ENCODE data around the gene PSME2.

The PSME2 gene

GRCh38 chr14:24162093-24162492 is 15.7 kb upstream of the PSME2 start:
- TF ChIP-seq, protein P1, sequence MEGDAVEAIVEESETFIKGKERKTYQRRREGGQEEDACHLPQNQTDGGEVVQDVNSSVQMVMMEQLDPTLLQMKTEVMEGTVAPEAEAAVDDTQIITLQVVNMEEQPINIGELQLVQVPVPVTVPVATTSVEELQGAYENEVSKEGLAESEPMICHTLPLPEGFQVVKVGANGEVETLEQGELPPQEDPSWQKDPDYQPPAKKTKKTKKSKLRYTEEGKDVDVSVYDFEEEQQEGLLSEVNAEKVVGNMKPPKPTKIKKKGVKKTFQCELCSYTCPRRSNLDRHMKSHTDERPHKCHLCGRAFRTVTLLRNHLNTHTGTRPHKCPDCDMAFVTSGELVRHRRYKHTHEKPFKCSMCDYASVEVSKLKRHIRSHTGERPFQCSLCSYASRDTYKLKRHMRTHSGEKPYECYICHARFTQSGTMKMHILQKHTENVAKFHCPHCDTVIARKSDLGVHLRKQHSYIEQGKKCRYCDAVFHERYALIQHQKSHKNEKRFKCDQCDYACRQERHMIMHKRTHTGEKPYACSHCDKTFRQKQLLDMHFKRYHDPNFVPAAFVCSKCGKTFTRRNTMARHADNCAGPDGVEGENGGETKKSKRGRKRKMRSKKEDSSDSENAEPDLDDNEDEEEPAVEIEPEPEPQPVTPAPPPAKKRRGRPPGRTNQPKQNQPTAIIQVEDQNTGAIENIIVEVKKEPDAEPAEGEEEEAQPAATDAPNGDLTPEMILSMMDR (IDR thresholded peaks at IDR 0.05) = no peak
- peaks cover 57 to 79% (median 60%) of the 10 kb centered on the region in 3 donors for H3K36me3 ChIP-seq
- no peak for DNase-seq

DNA sequence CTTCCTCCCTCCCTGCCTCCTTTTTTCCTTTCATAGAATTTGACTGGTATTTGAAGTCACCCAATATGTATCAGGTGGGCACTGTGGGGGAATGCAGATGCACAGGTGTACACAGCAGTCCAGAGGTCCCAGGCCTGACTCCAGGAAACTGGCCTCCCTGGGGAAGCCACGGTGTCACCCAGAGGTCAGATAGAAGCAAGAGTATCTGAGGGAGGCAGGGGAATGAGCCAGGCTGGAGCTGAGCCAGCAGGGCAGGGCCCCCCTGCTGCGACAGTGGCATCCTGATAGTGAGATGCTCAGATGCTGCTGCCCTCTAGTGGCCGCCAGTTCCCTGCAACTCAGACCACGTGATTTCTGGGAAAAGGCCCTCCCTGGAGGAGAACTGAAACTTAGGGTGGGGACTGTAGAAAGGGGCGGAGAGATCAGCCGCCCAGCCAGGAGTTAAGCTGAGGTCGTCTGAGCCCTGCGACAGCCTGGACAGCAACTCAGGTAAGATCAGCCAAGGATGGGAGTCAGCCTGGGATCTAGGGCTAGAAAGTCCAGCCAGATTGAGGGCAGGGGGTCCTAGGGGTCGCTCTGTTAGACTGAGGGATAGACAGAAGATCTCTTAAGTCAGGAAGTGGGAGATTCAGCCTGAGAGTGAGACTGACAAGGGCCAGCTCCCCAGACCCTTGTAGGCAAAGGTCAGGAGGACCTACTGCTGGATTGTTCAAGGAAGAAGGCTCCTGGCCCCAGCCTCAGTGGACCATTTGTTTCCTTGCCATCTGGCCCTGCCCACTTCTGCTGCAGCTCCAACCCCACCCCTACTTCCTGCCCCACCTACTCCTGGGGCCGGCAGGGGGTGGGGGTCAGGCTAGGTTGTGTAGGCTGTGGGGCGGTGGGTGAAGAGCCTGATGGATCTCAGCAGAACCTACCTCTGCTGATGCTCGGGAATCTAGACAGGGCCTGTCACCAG is 14.7 kb upstream of the PSME2 start, which contains the start of gene IRF9:
Gene IRF9, plus strand, starts transcription at position 416 of the 955 bp plus-strand sequence. CDS start 880 bp downstream, outside the sequence.
- H3K27me3 ChIP-seq = no peaks in the 10 kb centered on the region
- H3K27ac ChIP-seq = peak within 1 kb of the TSS; percentile 84 to 93
- intact Hi-C loops (cut with DNase I; ENCODE audit: low total_unique reads) = no loop called here
- H3K4me3 ChIP-seq = peak within 1 kb of the TSS; percentile 69 to 72
- H3K4me1 ChIP-seq = peaks cover 0 to 37% (median 28%) of the 10 kb centered on the region in 4 donors
- peak; percentile 96 to 98 for DNase-seq
- TF ChIP-seq, protein P1 (IDR thresholded peaks at IDR 0.05) = peak; percentile 89 to 97
- H3K9me3 ChIP-seq = no peaks in the 10 kb centered on the region
- H3K36me3 ChIP-seq = peaks cover 59 to 79% (median 60%) of the 10 kb centered on the region in 3 donors

More at GRCh38 chr14:24162093-24162492, 15.7 kb upstream of the PSME2 start:
- H3K27ac ChIP-seq = peak overlapping the region; percentile 84 to 93
- H3K4me3 ChIP-seq = peak overlapping the region; percentile 69 to 72
- no peaks in the 10 kb centered on the region for H3K9me3 ChIP-seq
- intact Hi-C loops (cut with DNase I; ENCODE audit: low total_unique reads) = no loop called here
- H3K27me3 ChIP-seq = no peaks in the 10 kb centered on the region
- peaks cover 0 to 37% (median 28%) of the 10 kb centered on the region in 4 donors for H3K4me1 ChIP-seq

DNA sequence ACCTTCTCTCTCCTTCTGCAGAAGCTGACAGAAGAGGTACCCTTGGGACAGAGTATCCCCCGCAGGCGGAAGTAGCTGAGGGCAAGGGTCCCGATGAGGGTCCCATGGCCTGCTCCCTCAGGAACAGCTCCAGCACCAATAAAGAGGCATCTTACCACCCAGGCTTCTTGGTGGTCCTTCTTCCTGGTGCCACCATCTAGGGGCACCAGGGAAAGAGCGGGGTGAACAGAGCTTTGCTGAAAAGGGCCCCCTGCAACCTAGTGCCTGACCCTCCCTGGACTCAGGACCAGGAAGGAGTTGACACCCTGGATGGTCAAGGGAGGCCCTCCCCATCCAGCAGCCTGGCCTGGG is 14.1 kb upstream of the PSME2 start:
- Histone ChIP-seq H3K4me1 (peaks cover 0 to 37% (median 28%) of the 10 kb centered on the region in 4 donors), H3K27ac (peak overlapping the region; percentile 84 to 93), H3K36me3 (peaks cover 59 to 79% (median 60%) of the 10 kb centered on the region in 3 donors), H3K9me3 (no peaks in the 10 kb centered on the region), H3K4me3 (no peak overlapping the region), H3K27me3 (no peaks in the 10 kb centered on the region)
- no peak for DNase-seq
- intact Hi-C loops (cut with DNase I; ENCODE audit: low total_unique reads) = no loop called here
- TF ChIP-seq, protein P1 (IDR thresholded peaks at IDR 0.05) = no peak

- DNase-seq = no peak
- Histone ChIP-seq H3K27me3 (no peaks in the 10 kb centered on the region), H3K4me1 (peaks cover 0 to 37% (median 28%) of the 10 kb centered on the region in 4 donors), H3K27ac (peak overlapping the region; percentile 84 to 93), H3K9me3 (no peaks in the 10 kb centered on the region), H3K4me3 (no peak overlapping the region), H3K36me3 (peaks cover 59 to 79% (median 60%) of the 10 kb centered on the region in 3 donors)
- TF ChIP-seq, protein P1 (IDR thresholded peaks at IDR 0.05) = no peak
- intact Hi-C loops (cut with DNase I; ENCODE audit: low total_unique reads) = no loop called here
Observed at GRCh38 chr14:24159777-24160498, 13.5 kb upstream of the PSME2 start.

- H3K36me3 ChIP-seq = peaks cover 47 to 83% (median 55%) of the 10 kb centered on the region in 3 donors
Observed at GRCh38 chr14:24157331-24157730, 10.9 kb upstream of the PSME2 start.

More at GRCh38 chr14:24157331-24157730, 10.9 kb upstream of the PSME2 start:
- H3K4me1 ChIP-seq = peaks cover 0 to 16% (median 12%) of the 10 kb centered on the region in 4 donors
- H3K27me3 ChIP-seq = no peaks in the 10 kb centered on the region
- no peaks in the 10 kb centered on the region for H3K9me3 ChIP-seq
- intact Hi-C loops (cut with DNase I; ENCODE audit: low total_unique reads) = no loop called here
- H3K27ac ChIP-seq = no peak overlapping the region
- TF ChIP-seq, protein P1 (IDR thresholded peaks at IDR 0.05) = no peak
- DNase-seq = no peak
- H3K4me3 ChIP-seq = no peak overlapping the region
